AG10803 (cell line): Measurements from ENCODE around the gene TMEM212.

Experiments used
- DNase-seq: peaks from one replicate; pipeline ENCODE4 v3.0.0; 2010; ENCODE audit warnings: low read depth
- H3K4me3 ChIP-seq: 2 replicates; pipeline ENCODE4 v1.5.1; 2011; ENCODE audit warnings: mild to moderate bottlenecking, low read length, control low read depth
- CTCF ChIP-seq: conservative IDR thresholded peaks from 2 replicates; pipeline ENCODE4 v1.5.1; 2011; ENCODE audit warnings: mild to moderate bottlenecking, low read length, control low read depth, inconsistent platforms

Gene TMEM212

DNA sequence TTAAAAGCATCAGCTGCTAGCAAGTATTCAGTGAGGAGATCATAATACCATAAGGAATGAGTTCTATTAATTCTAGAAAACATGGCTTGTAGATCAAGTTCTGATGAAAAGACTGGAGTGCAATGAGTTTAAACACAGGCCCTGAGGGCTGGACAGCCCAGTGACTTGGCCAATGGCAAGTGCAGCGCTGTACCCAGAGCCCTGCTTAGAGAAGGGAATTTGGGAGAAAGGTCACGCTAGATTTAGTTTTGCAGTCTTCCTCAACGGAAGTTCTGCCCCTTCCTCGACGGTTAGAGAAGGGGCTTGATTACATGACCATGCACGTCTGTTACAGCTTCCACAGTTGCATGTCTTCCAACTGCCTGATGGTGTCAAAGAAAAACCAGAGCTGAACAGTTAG, 4.0 kb downstream of the TMEM212 start:
- TF ChIP-seq CTCF, result no peak
- no peak for DNase-seq

GRCh38 chr3:171847595-171848259, 4.6 kb downstream of the TMEM212 start:
- DNase-seq, result no peak
- TF ChIP-seq CTCF, result no peak
- H3K4me3 ChIP-seq, result no peak overlapping the region

More for the DNA sequence above, 4.0 kb downstream of the TMEM212 start:
- no peak overlapping the region for H3K4me3 ChIP-seq

DNA sequence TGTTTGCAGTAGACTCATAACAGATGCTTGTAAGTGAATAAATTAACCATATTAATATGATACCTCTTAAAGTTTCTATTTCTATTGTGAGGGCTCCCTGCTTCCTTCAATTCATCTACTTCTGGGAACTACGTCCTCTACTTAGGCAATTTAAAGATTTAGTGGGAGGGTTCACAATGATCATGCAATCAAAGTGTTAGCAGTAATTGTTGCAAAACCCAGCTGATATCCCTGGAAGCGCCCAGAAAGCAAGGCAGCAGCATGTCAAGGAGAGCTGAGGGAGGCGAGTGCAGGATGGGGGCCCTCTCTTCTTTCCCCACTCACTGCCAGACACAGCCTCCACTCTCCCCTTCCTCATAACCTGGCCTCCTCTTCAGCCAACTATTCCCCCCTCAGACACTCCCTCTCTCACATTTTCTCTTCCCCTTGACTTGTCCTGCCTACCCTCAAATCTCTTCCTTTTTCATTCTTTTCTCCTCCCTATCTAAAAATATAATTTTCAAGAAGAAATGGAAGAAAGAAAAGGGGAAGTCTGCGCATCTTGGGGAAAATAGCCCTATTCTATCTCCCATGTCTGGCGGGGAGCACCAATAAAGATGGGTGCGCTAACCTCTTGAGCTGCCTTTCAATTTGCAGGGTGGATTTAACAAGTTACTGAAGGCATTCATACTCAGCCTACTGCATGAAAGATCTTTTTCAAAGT, 6.6 kb downstream of the TMEM212 start:
- TF ChIP-seq CTCF, result no peak
- DNase-seq, result no peak
- no peak overlapping the region for H3K4me3 ChIP-seq

DNA sequence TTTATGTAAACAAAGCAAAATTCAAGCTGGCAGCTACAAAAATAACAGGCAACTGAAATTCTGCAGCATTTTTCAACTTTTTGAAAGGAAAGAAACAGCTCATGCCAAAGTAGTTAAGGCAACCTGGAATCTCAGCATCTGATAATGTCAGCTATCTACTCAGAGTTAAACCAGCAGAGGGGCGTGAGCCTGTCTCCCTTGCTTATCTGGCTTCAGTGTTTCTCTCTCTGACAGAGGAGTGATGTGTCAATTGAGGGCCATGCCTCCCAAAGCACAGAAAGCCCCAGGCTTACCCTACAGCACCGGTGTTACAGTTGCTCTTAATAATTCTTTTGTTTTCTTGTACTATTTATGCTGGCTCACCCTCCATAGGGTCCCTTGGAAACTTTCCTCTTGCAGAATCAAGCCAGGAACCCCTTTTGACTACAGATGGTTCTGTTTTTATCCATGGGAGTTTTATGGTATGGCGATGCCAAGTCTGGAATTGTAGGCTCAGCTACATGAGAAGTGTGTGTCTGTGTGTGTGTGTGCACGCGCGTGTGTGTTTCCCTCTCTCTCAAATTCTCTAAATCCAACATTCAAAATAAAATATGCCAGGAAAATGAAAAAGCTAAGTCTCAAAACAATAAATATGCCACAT, 7.3 kb downstream of the TMEM212 start:
- TF ChIP-seq CTCF, result no peak
- no peak for DNase-seq
- H3K4me3 ChIP-seq, result no peak overlapping the region

GRCh38 chr3:171850960-171851659, 8.0 kb downstream of the TMEM212 start:
- DNase-seq, result no peak
- TF ChIP-seq CTCF, result no peak
- H3K4me3 ChIP-seq, result no peak overlapping the region

DNA sequence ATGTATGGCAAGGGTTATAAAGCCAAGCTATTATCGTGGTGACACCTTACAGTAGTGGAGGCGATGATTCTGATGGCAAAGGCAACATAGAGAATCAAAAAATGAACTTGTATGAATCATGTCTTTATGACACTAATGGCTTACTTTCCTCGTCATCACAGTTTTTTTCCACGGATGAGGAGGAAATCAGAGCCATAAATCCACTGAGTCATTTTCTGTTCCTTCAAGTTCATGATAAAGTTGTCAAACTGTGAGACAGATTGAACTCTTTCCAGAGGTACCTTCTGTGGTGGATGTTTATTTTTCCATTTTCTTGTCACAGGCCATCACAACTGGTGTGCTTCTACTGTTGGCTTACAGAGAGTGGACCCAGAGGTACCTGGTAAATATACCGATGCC, 8.5 kb downstream of the TMEM212 start:
- no peak for TF ChIP-seq CTCF
- no peak for DNase-seq
- no peak overlapping the region for H3K4me3 ChIP-seq
